Body of pancreas (tissue), 4 donors: ENCODE results near the gene ISX.

ENCODE experiments used
- CTCF ChIP-seq, 7 experiments: fragments of 450-650 bp in 4 of 7; fragments of 200-600 bp in 3 of 7; sonication (generic) in 3 of 7; IDR thresholded peaks; one replicate each; pipeline ENCODE4 v1.5.1; 2016 to 2019; ENCODE audit warnings: antibody characterized with exemption in 7 of 7
- POLR2A ChIP-seq, 3 donors: fragments of 450-650 bp; IDR thresholded peaks; one replicate each; pipeline ENCODE4 v1.6.1; 2016; ENCODE audit warnings: antibody characterized with exemption in 3 of 3, mild to moderate bottlenecking in 2 of 3

GRCh38 chr22:35089139-35089538 is 23.2 kb downstream of the ISX start:
- TF ChIP-seq POLR2A (IDR thresholded peaks at IDR 0.05) (no peak), CTCF (IDR thresholded peaks at IDR 0.05) (no peak)
